ENCODE data around the gene MAN1C1. TPM values are rescaled to one million over a fixed set of nuclear protein-coding genes. Genes with fewer than 3 reads are reported as not detected.

Gene MAN1C1
- total RNA-seq, 1 experiment from 2014 or later = 73.9 TPM

- Histone ChIP-seq H3K4me1 (peaks cover 34% of the 10 kb centered on the region), H3K9me3 (replicated peaks) (no peaks in the 10 kb centered on the region), H3K4me3 (no peak overlapping the region), H3K27ac (peak overlapping the region; percentile 97), H3K27me3 (no peaks in the 10 kb centered on the region), H3K36me3 (peaks cover 3% of the 10 kb centered on the region; the same call in 1 of the 2 replicates)
- DNase-seq = no peak
These were observed 128.2 kb downstream of the MAN1C1 start for GRCh38 chr1:25744636-25745425.

GRCh38 chr1:25746299-25747045, 129.9 kb downstream of the MAN1C1 start:
- H3K9me3 ChIP-seq (replicated peaks) = no peaks in the 10 kb centered on the region
- no peak for DNase-seq
- H3K27me3 ChIP-seq = no peaks in the 10 kb centered on the region
- H3K27ac ChIP-seq = no peak overlapping the region
- no peak overlapping the region for H3K4me3 ChIP-seq
- H3K36me3 ChIP-seq = peaks cover 3% of the 10 kb centered on the region; the same call in 1 of the 2 replicates
- peaks cover 34% of the 10 kb centered on the region for H3K4me1 ChIP-seq

GRCh38 chr1:25747046-25747719, 130.6 kb downstream of the MAN1C1 start:
- no peaks in the 10 kb centered on the region for H3K9me3 ChIP-seq (replicated peaks)
- peaks cover 31% of the 10 kb centered on the region for H3K4me1 ChIP-seq
- H3K27ac ChIP-seq = no peak overlapping the region
- no peak for DNase-seq
- H3K4me3 ChIP-seq = no peak overlapping the region
- peaks cover 3% of the 10 kb centered on the region; the same call in 1 of the 2 replicates for H3K36me3 ChIP-seq
- H3K27me3 ChIP-seq = no peaks in the 10 kb centered on the region

- H3K4me3 ChIP-seq = no peak overlapping the region
- DNase-seq = no peak
- no peak overlapping the region for H3K27ac ChIP-seq
- peaks cover 18% of the 10 kb centered on the region for H3K4me1 ChIP-seq
- peaks cover 9% of the 10 kb centered on the region; the same call in 1 of the 2 replicates for H3K36me3 ChIP-seq
- H3K9me3 ChIP-seq (replicated peaks) = no peaks in the 10 kb centered on the region
- H3K27me3 ChIP-seq = no peaks in the 10 kb centered on the region
These were observed 132.1 kb downstream of the MAN1C1 start for GRCh38 chr1:25748531-25749205.

- Histone ChIP-seq H3K9me3 (replicated peaks) (no peaks in the 10 kb centered on the region), H3K27ac (no peak overlapping the region), H3K4me1 (no peaks in the 10 kb centered on the region)
These were observed 134.5 kb downstream of the MAN1C1 start for GRCh38 chr1:25750923-25751605.

GRCh38 chr1:25754470-25755181, 138.0 kb downstream of the MAN1C1 start:
- H3K27ac ChIP-seq = no peak overlapping the region
- no peak overlapping the region for H3K4me3 ChIP-seq
- peaks cover 11% of the 10 kb centered on the region for H3K4me1 ChIP-seq
- peak; percentile 24 to 44 for DNase-seq
- no peaks in the 10 kb centered on the region for H3K27me3 ChIP-seq
- peaks cover 20% of the 10 kb centered on the region; the same call in 1 of the 2 replicates for H3K36me3 ChIP-seq
- H3K9me3 ChIP-seq (replicated peaks) = no peaks in the 10 kb centered on the region

More at GRCh38 chr1:25750923-25751605, 134.5 kb downstream of the MAN1C1 start:
- no peak overlapping the region for H3K4me3 ChIP-seq
- no peaks in the 10 kb centered on the region for H3K27me3 ChIP-seq
- DNase-seq = no peak
- H3K36me3 ChIP-seq = peaks cover 21% of the 10 kb centered on the region; the same call in 1 of the 2 replicates

- Histone ChIP-seq H3K27me3 (no peaks in the 10 kb centered on the region), H3K27ac (no peak overlapping the region), H3K36me3 (peaks cover 20% of the 10 kb centered on the region; the same call in 1 of the 2 replicates)
These were observed 139.0 kb downstream of the MAN1C1 start for GRCh38 chr1:25755475-25756125.

GRCh38 chr1:25756215-25756614, 139.6 kb downstream of the MAN1C1 start:
- no peak overlapping the region for H3K4me3 ChIP-seq
- peaks cover 20% of the 10 kb centered on the region; the same call in 1 of the 2 replicates for H3K36me3 ChIP-seq
- no peak for DNase-seq
- H3K4me1 ChIP-seq = peaks cover 11% of the 10 kb centered on the region
- no peaks in the 10 kb centered on the region for H3K9me3 ChIP-seq (replicated peaks)
- H3K27me3 ChIP-seq = no peaks in the 10 kb centered on the region
- H3K27ac ChIP-seq = no peak overlapping the region

More at GRCh38 chr1:25755475-25756125, 139.0 kb downstream of the MAN1C1 start:
- Histone ChIP-seq H3K4me3 (no peak overlapping the region), H3K4me1 (peaks cover 11% of the 10 kb centered on the region), H3K9me3 (replicated peaks) (no peaks in the 10 kb centered on the region)
- DNase-seq = no peak

GRCh38 chr1:25757151-25757845, 140.7 kb downstream of the MAN1C1 start:
- no peaks in the 10 kb centered on the region for H3K9me3 ChIP-seq (replicated peaks)
- H3K27ac ChIP-seq = no peak overlapping the region
- peaks cover 11% of the 10 kb centered on the region for H3K4me1 ChIP-seq
- peak; percentile 40 to 62 for DNase-seq
- peaks cover 20% of the 10 kb centered on the region; the same call in 1 of the 2 replicates for H3K36me3 ChIP-seq
- H3K27me3 ChIP-seq = no peaks in the 10 kb centered on the region
- H3K4me3 ChIP-seq = no peak overlapping the region

- no peak overlapping the region for H3K27ac ChIP-seq
- peak; percentile 47 to 67 for DNase-seq
- no peaks in the 10 kb centered on the region for H3K27me3 ChIP-seq
- H3K36me3 ChIP-seq = peaks cover 20% of the 10 kb centered on the region; the same call in 1 of the 2 replicates
- H3K4me1 ChIP-seq = peaks cover 11% of the 10 kb centered on the region
- no peak overlapping the region for H3K4me3 ChIP-seq
- H3K9me3 ChIP-seq (replicated peaks) = no peaks in the 10 kb centered on the region
These were observed 141.2 kb downstream of the MAN1C1 start for GRCh38 chr1:25757846-25758185.

GRCh38 chr1:25758466-25759070, 142.0 kb downstream of the MAN1C1 start:
- Histone ChIP-seq H3K27ac (no peak overlapping the region), H3K9me3 (replicated peaks) (no peaks in the 10 kb centered on the region), H3K27me3 (no peaks in the 10 kb centered on the region), H3K36me3 (peaks cover 15% of the 10 kb centered on the region; the same call in 1 of the 2 replicates), H3K4me3 (no peak overlapping the region), H3K4me1 (peaks cover 11% of the 10 kb centered on the region)
- DNase-seq = no peak

GRCh38 chr1:25760122-25760719, 143.6 kb downstream of the MAN1C1 start:
- Histone ChIP-seq H3K27ac (no peak overlapping the region), H3K4me3 (no peak overlapping the region), H3K36me3 (peaks cover 15% of the 10 kb centered on the region; the same call in 1 of the 2 replicates), H3K4me1 (peaks cover 15% of the 10 kb centered on the region), H3K9me3 (replicated peaks) (no peaks in the 10 kb centered on the region), H3K27me3 (no peaks in the 10 kb centered on the region)
- DNase-seq = no peak

Measured in SJCRH30 (cell line).